ENCODE results near the gene PORCN.
A peak's percentile ranks its signal among the peaks of the same experiment; 100 is the strongest.

Gene PORCN

GRCh38 chrX:48531358-48531959, 22.7 kb downstream of the PORCN start:
- Histone ChIP-seq H3K4me3 (ENCODE audit: insufficient read depth, low read depth, low read length) (no peak overlapping the region), H3K4me1 (ENCODE audit: control insufficient read depth, insufficient read depth, low read length) (no peaks in the 10 kb centered on the region), H3K27me3 (ENCODE audit: control insufficient read depth, insufficient read depth, low read length, poor library complexity, severe bottlenecking) (no peaks in the 10 kb centered on the region), H3K9me3 (ENCODE audit: control insufficient read depth, low read length) (no peaks in the 10 kb centered on the region), H3K36me3 (ENCODE audit: control insufficient read depth, insufficient read depth, low read length) (peaks cover 4% of the 10 kb centered on the region), H3K27ac (ENCODE audit: insufficient read depth, low read depth, low read length, poor library complexity, severe bottlenecking) (no peak overlapping the region)
- WGBS, 2 experiments = 94 to 95% methylated on average over 5 of the region's 5 CpGs

GRCh38 chrX:48532161-48532560, 23.4 kb downstream of the PORCN start:
- Histone ChIP-seq H3K4me3 (ENCODE audit: insufficient read depth, low read depth, low read length) (no peak overlapping the region), H3K36me3 (ENCODE audit: control insufficient read depth, insufficient read depth, low read length) (peaks cover 3% of the 10 kb centered on the region), H3K9me3 (ENCODE audit: control insufficient read depth, low read length) (no peaks in the 10 kb centered on the region), H3K27ac (ENCODE audit: insufficient read depth, low read depth, low read length, poor library complexity, severe bottlenecking) (no peak overlapping the region), H3K4me1 (ENCODE audit: control insufficient read depth, insufficient read depth, low read length) (no peaks in the 10 kb centered on the region), H3K27me3 (ENCODE audit: control insufficient read depth, insufficient read depth, low read length, poor library complexity, severe bottlenecking) (no peaks in the 10 kb centered on the region)
- WGBS, 2 experiments = no CpG with 5 or more reads among the region's 1 CpG

- 96 to 98% methylated on average over 3 of the region's 3 CpGs for WGBS, 2 experiments
- Histone ChIP-seq H3K27me3 (ENCODE audit: control insufficient read depth, insufficient read depth, low read length, poor library complexity, severe bottlenecking) (no peaks in the 10 kb centered on the region), H3K4me1 (ENCODE audit: control insufficient read depth, insufficient read depth, low read length) (no peaks in the 10 kb centered on the region)
These were observed 24.4 kb downstream of the PORCN start for GRCh38 chrX:48533165-48533564.

GRCh38 chrX:48538641-48539344, 30.0 kb downstream of the PORCN start:
- Histone ChIP-seq H3K27ac (ENCODE audit: insufficient read depth, low read depth, low read length, poor library complexity, severe bottlenecking) (peak overlapping the region; percentile 16), H3K9me3 (ENCODE audit: control insufficient read depth, low read length) (no peaks in the 10 kb centered on the region), H3K27me3 (ENCODE audit: control insufficient read depth, insufficient read depth, low read length, poor library complexity, severe bottlenecking) (no peaks in the 10 kb centered on the region), H3K4me1 (ENCODE audit: control insufficient read depth, insufficient read depth, low read length) (no peaks in the 10 kb centered on the region), H3K36me3 (ENCODE audit: control insufficient read depth, insufficient read depth, low read length) (no peaks in the 10 kb centered on the region), H3K4me3 (ENCODE audit: insufficient read depth, low read depth, low read length) (peak overlapping the region; percentile 4)
- 91% methylated on average over 23 of the region's 23 CpGs for WGBS, 2 experiments

More at GRCh38 chrX:48533165-48533564, 24.4 kb downstream of the PORCN start:
- H3K9me3 ChIP-seq (ENCODE audit: control insufficient read depth, low read length) = no peaks in the 10 kb centered on the region
- H3K4me3 ChIP-seq (ENCODE audit: insufficient read depth, low read depth, low read length) = no peak overlapping the region
- no peak overlapping the region for H3K27ac ChIP-seq (ENCODE audit: insufficient read depth, low read depth, low read length, poor library complexity, severe bottlenecking)
- no peaks in the 10 kb centered on the region for H3K36me3 ChIP-seq (ENCODE audit: control insufficient read depth, insufficient read depth, low read length)

GRCh38 chrX:48539345-48540027, 30.7 kb downstream of the PORCN start, which contains the start of gene TBC1D25:
Gene TBC1D25 (plus strand): TSS chrX:48539714. CDS start chrX:48539798, 84 bp downstream.
- Histone ChIP-seq H3K27ac (ENCODE audit: insufficient read depth, low read depth, low read length, poor library complexity, severe bottlenecking) (peak within 1 kb of the TSS; percentile 16), H3K4me1 (ENCODE audit: control insufficient read depth, insufficient read depth, low read length) (no peaks in the 10 kb centered on the region)

GRCh38 chrX:48540028-48540375, 31.2 kb downstream of the PORCN start:
- H3K27ac ChIP-seq (ENCODE audit: insufficient read depth, low read depth, low read length, poor library complexity, severe bottlenecking) = no peak overlapping the region
- no peaks in the 10 kb centered on the region for H3K9me3 ChIP-seq (ENCODE audit: control insufficient read depth, low read length)
- H3K4me1 ChIP-seq (ENCODE audit: control insufficient read depth, insufficient read depth, low read length) = no peaks in the 10 kb centered on the region
- whole genome bisulfite sequencing, 2 experiments = 11 to 12% methylated on average over 12 of the region's 12 CpGs
- H3K4me3 ChIP-seq (ENCODE audit: insufficient read depth, low read depth, low read length) = peak overlapping the region; percentile 48
- no peaks in the 10 kb centered on the region for H3K36me3 ChIP-seq (ENCODE audit: control insufficient read depth, insufficient read depth, low read length)
- no peaks in the 10 kb centered on the region for H3K27me3 ChIP-seq (ENCODE audit: control insufficient read depth, insufficient read depth, low read length, poor library complexity, severe bottlenecking)

More at GRCh38 chrX:48539345-48540027, 30.7 kb downstream of the PORCN start, which contains the start of gene TBC1D25:
- H3K27me3 ChIP-seq (ENCODE audit: control insufficient read depth, insufficient read depth, low read length, poor library complexity, severe bottlenecking) = no peaks in the 10 kb centered on the region
- 0 to 1% methylated on average over 59 of the region's 59 CpGs for WGBS, 2 experiments
- peak within 1 kb of the TSS; percentile 48 for H3K4me3 ChIP-seq (ENCODE audit: insufficient read depth, low read depth, low read length)
- no peaks in the 10 kb centered on the region for H3K9me3 ChIP-seq (ENCODE audit: control insufficient read depth, low read length)
- H3K36me3 ChIP-seq (ENCODE audit: control insufficient read depth, insufficient read depth, low read length) = no peaks in the 10 kb centered on the region

- H3K27ac ChIP-seq (ENCODE audit: insufficient read depth, low read depth, low read length, poor library complexity, severe bottlenecking) = no peak overlapping the region
- WGBS, 2 experiments = 94 to 97% methylated on average over 7 of the region's 7 CpGs
- no peaks in the 10 kb centered on the region for H3K36me3 ChIP-seq (ENCODE audit: control insufficient read depth, insufficient read depth, low read length)
- no peaks in the 10 kb centered on the region for H3K4me1 ChIP-seq (ENCODE audit: control insufficient read depth, insufficient read depth, low read length)
- peak overlapping the region; percentile 48 for H3K4me3 ChIP-seq (ENCODE audit: insufficient read depth, low read depth, low read length)
- no peaks in the 10 kb centered on the region for H3K27me3 ChIP-seq (ENCODE audit: control insufficient read depth, insufficient read depth, low read length, poor library complexity, severe bottlenecking)
- H3K9me3 ChIP-seq (ENCODE audit: control insufficient read depth, low read length) = no peaks in the 10 kb centered on the region
These were observed 31.7 kb downstream of the PORCN start for GRCh38 chrX:48540480-48540879.

- Histone ChIP-seq H3K4me1 (ENCODE audit: control insufficient read depth, insufficient read depth, low read length) (no peaks in the 10 kb centered on the region), H3K36me3 (ENCODE audit: control insufficient read depth, insufficient read depth, low read length) (no peaks in the 10 kb centered on the region), H3K9me3 (ENCODE audit: control insufficient read depth, low read length) (no peaks in the 10 kb centered on the region), H3K27me3 (ENCODE audit: control insufficient read depth, insufficient read depth, low read length, poor library complexity, severe bottlenecking) (no peaks in the 10 kb centered on the region), H3K27ac (ENCODE audit: insufficient read depth, low read depth, low read length, poor library complexity, severe bottlenecking) (no peak overlapping the region), H3K4me3 (ENCODE audit: insufficient read depth, low read depth, low read length) (no peak overlapping the region)
- WGBS, 2 experiments = 96 to 97% methylated on average over 8 to 9 of the region's 10 CpGs
These were observed 32.5 kb downstream of the PORCN start for GRCh38 chrX:48541140-48541814.

- H3K27ac ChIP-seq (ENCODE audit: insufficient read depth, low read depth, low read length, poor library complexity, severe bottlenecking) = no peak overlapping the region
- no peaks in the 10 kb centered on the region for H3K4me1 ChIP-seq (ENCODE audit: control insufficient read depth, insufficient read depth, low read length)
- no peak overlapping the region for H3K4me3 ChIP-seq (ENCODE audit: insufficient read depth, low read depth, low read length)
- H3K9me3 ChIP-seq (ENCODE audit: control insufficient read depth, low read length) = no peaks in the 10 kb centered on the region
- H3K27me3 ChIP-seq (ENCODE audit: control insufficient read depth, insufficient read depth, low read length, poor library complexity, severe bottlenecking) = no peaks in the 10 kb centered on the region
- H3K36me3 ChIP-seq (ENCODE audit: control insufficient read depth, insufficient read depth, low read length) = no peaks in the 10 kb centered on the region
- WGBS, 2 experiments = 90 to 99% methylated on average over 3 of the region's 3 CpGs
These were observed 40.1 kb downstream of the PORCN start for GRCh38 chrX:48548871-48549270.
